ENCODE measurements around the gene TBC1D24.

- no peak for TF ChIP-seq CTCF (IDR thresholded peaks at IDR 0.05)
- no peak for TF ChIP-seq POLR2AphosphoS5 (IDR thresholded peaks at IDR 0.05)
- TF ChIP-seq POLR2A (IDR thresholded peaks at IDR 0.05), result no peak
Measured at GRCh38 chr16:2494616-2495015, 19.7 kb downstream of the TBC1D24 start.

Measured in breast epithelium (tissue), 3 donors.